HepG2 (cell line): ENCODE results near the gene MEIOB. TPM values are rescaled to one million over a fixed set of nuclear protein-coding genes. Genes with fewer than 3 reads are reported as not detected.

Experiments
- HNRNPLL ChIP-seq: fragments of 200-400 bp; formaldehyde crosslinking; IDR thresholded peaks from 2 replicates; pipeline ENCODE4 v1.6.1; 2017; ENCODE audit warnings: mild to moderate bottlenecking, low read depth, low read length; ENCODE audit not compliant: poor library complexity, severe bottlenecking
- JARID2 ChIP-seq: sonication (generic); formaldehyde crosslinking; IDR thresholded peaks from 2 replicates; pipeline ENCODE4 v1.8.1; 2023; ENCODE audit warnings: missing genetic modification reagents, inconsistent platforms; ENCODE audit not compliant: insufficient replicate concordance
- MTF1 ChIP-seq: sonication (generic); formaldehyde crosslinking; IDR thresholded peaks from 2 replicates; pipeline ENCODE4 v1.5.0; 2020; ENCODE audit warnings: missing genetic modification reagents
- MYC ChIP-seq: sonication (generic); formaldehyde crosslinking; IDR thresholded peaks from 2 replicates; pipeline ENCODE4 v1.9.0; 2021; ENCODE audit warnings: missing genetic modification reagents, borderline replicate concordance
- SPEN ChIP-seq: sonication (generic); formaldehyde crosslinking; IDR thresholded peaks from 2 replicates; pipeline ENCODE4 v1.5.1; 2020; ENCODE audit warnings: low read depth, mild to moderate bottlenecking, missing genetic modification reagents
- TAF15 ChIP-seq: fragments of 200-400 bp; formaldehyde crosslinking; IDR thresholded peaks from one replicate; pipeline ENCODE4 v1.6.1; 2018; ENCODE audit warnings: mild to moderate bottlenecking, low read depth, low read length; ENCODE audit not compliant: poor library complexity, severe bottlenecking
- YY1 ChIP-seq: IDR thresholded peaks from 2 replicates; pipeline ENCODE4 v1.6.1; 2011; ENCODE audit warnings: low read length, low read depth, moderate library complexity, mild to moderate bottlenecking; ENCODE audit not compliant: insufficient read depth, insufficient replicate concordance
- ZC3H4 ChIP-seq: sonication (generic); formaldehyde crosslinking; IDR thresholded peaks from 2 replicates; pipeline ENCODE4 v1.4.0; 2020; ENCODE audit warnings: missing genetic modification reagents, borderline replicate concordance
- ZFP36L1 ChIP-seq: sonication (generic); formaldehyde crosslinking; IDR thresholded peaks from 2 replicates; pipeline ENCODE4 v1.8.0; 2022; ENCODE audit warnings: mild to moderate bottlenecking, missing genetic modification reagents, moderate library complexity
- ZFP82 ChIP-seq: sonication (generic); formaldehyde crosslinking; IDR thresholded peaks from 2 replicates; pipeline ENCODE4 v1.5.1; 2020; ENCODE audit warnings: mild to moderate bottlenecking, missing genetic modification reagents, borderline replicate concordance
- ZFY ChIP-seq: sonication (generic); formaldehyde crosslinking; IDR thresholded peaks from 2 replicates; pipeline ENCODE4 v1.4.0; 2020; ENCODE audit warnings: missing genetic modification reagents
- ZNF17 ChIP-seq: sonication (generic); formaldehyde crosslinking; IDR thresholded peaks from 2 replicates; pipeline ENCODE4 v1.5.0; 2020; ENCODE audit warnings: mild to moderate bottlenecking, missing genetic modification reagents
- ZNF274 ChIP-seq: sonication (generic); formaldehyde crosslinking; IDR thresholded peaks from 2 replicates; pipeline ENCODE4 v1.5.1; 2020; ENCODE audit warnings: mild to moderate bottlenecking, missing genetic modification reagents
- ZNF558 ChIP-seq: sonication (generic); formaldehyde crosslinking; IDR thresholded peaks from 2 replicates; pipeline ENCODE4 v1.9.0; 2022; ENCODE audit warnings: mild to moderate bottlenecking, missing genetic modification reagents, borderline replicate concordance
- ZNF598 ChIP-seq: sonication (generic); formaldehyde crosslinking; IDR thresholded peaks from 2 replicates; pipeline ENCODE4 v1.5.1; 2020; ENCODE audit warnings: mild to moderate bottlenecking, missing genetic modification reagents, borderline replicate concordance
- ZNF607 ChIP-seq: sonication (generic); formaldehyde crosslinking; IDR thresholded peaks from 2 replicates; pipeline ENCODE4 v1.5.1; 2020; ENCODE audit warnings: missing genetic modification reagents, mild to moderate bottlenecking, borderline replicate concordance
- polyA plus RNA-seq, 8 experiments: library from polyadenylated mRNA; depleted of rRNA in 3 of 8; stranded (reverse) in 7 of 8; unstranded in 1 of 8; fragments of >200 nt; fragmentation: Illumina TruSeq in 4 of 8; extraction: Trizol in 4 of 8; gene quantifications; 2 replicates each; pipeline versions ENCODE4 v1.2.1 to v1.2.3, GENCODE V29; 2011 to 2016; ENCODE audit warnings: low read depth in 4 of 8, missing spikeins in 1 of 8, mixed read lengths in 1 of 8; ENCODE audit not compliant: insufficient read depth in 1 of 8
- total RNA-seq, 5 experiments: library from RNA; depleted of rRNA; stranded (reverse); fragments of >200 nt; fragmentation: Illumina TruSeq; extraction: Trizol; gene quantifications; 2 replicates each; pipeline ENCODE4 v1.2.3, GENCODE V29; 2016; ENCODE audit warnings: low read depth in 1 of 5
- TF ChIP-seq, protein P1 (sequence below): sonication (generic); formaldehyde crosslinking; IDR thresholded peaks from 2 replicates; pipeline ENCODE4 v1.5.0; 2020; ENCODE audit warnings: mild to moderate bottlenecking, missing genetic modification reagents
- TF ChIP-seq, protein P2 (sequence below): sonication (generic); formaldehyde crosslinking; IDR thresholded peaks from 2 replicates; pipeline ENCODE4; 2020; ENCODE audit warnings: missing genetic modification reagents, mild to moderate bottlenecking, borderline replicate concordance
- TF ChIP-seq, protein P3 (sequence below): sonication (generic); formaldehyde crosslinking; IDR thresholded peaks from 2 replicates; pipeline ENCODE4 v1.5.1; 2020; ENCODE audit warnings: mild to moderate bottlenecking, missing genetic modification reagents, moderate library complexity

Gene MEIOB
- total and polyA plus RNA-seq, 2 of the 13 experiments (the other 11 are each of a cell fraction or from before 2014, with no cell fraction given) = 0.17 TPM; not detected in 1

DNA sequence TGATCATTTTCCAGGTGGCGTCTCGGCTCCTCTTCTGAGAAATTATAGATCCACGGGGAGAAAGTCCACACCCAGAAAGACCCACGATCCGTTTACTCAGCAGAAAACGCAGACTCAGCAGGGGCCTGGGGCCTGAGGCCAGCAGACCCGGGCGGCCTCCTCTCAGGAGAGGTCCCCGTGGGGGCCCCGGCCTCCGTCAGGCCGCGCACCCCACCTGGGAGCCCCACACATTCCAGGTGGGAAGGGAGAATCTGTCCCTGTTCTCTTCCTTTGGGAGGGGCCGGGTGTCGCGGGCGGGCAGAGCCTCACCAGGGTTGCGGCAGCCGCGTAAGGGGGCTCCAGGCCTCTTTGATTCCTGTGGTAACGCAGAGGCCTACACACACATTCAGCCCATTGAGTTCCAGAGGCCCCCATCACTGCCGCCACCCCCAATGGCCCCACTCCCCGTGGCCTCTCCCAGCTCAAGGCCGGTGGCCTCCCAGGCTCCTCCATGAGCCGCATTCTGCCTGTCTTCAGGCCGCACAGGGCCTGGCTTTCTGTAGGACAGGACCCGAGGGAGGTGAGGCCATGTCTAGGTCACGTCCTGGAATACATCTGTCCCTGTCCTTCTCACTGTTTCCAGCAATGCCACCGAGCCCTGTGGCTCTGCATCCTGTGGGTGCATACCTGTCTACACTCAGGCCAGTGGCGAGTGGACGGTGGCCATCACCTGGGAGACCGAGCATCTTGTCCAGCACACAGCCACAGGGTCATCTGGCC lies 76.9 kb downstream of the MEIOB start (continued):
- TF ChIP-seq ZNF558 (CRISPR knock-in tag) (no peak), MTF1 (no peak), JARID2 (no peak), SPEN (peak; percentile 36; the same call in 1 of the 2 replicates), ZNF598 (0 out of 2 replicates have a peak, but pooled peaks have one; percentile 0), MYC (CRISPR knock-in tag) (no peak), ZNF17 (CRISPR knock-in tag) (no peak), TAF15 (no peak), ZNF274 (CRISPR knock-in tag) (peak; percentile 12; the same call in 1 of the 2 replicates), ZFP36L1 (CRISPR knock-in tag) (no peak), ZNF607 (CRISPR knock-in tag) (no peak), ZC3H4 (CRISPR knock-in tag) (no peak), ZFP82 (no peak), ZFY (CRISPR knock-in tag) (peak; percentile 13; the same call in 1 of the 2 replicates), HNRNPLL (peak; percentile 23), YY1 (no peak)
- TF ChIP-seq, protein P1, sequence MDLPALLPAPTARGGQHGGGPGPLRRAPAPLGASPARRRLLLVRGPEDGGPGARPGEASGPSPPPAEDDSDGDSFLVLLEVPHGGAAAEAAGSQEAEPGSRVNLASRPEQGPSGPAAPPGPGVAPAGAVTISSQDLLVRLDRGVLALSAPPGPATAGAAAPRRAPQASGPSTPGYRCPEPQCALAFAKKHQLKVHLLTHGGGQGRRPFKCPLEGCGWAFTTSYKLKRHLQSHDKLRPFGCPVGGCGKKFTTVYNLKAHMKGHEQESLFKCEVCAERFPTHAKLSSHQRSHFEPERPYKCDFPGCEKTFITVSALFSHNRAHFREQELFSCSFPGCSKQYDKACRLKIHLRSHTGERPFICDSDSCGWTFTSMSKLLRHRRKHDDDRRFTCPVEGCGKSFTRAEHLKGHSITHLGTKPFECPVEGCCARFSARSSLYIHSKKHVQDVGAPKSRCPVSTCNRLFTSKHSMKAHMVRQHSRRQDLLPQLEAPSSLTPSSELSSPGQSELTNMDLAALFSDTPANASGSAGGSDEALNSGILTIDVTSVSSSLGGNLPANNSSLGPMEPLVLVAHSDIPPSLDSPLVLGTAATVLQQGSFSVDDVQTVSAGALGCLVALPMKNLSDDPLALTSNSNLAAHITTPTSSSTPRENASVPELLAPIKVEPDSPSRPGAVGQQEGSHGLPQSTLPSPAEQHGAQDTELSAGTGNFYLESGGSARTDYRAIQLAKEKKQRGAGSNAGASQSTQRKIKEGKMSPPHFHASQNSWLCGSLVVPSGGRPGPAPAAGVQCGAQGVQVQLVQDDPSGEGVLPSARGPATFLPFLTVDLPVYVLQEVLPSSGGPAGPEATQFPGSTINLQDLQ (CRISPR knock-in tag) = no peak
- TF ChIP-seq, protein P2, sequence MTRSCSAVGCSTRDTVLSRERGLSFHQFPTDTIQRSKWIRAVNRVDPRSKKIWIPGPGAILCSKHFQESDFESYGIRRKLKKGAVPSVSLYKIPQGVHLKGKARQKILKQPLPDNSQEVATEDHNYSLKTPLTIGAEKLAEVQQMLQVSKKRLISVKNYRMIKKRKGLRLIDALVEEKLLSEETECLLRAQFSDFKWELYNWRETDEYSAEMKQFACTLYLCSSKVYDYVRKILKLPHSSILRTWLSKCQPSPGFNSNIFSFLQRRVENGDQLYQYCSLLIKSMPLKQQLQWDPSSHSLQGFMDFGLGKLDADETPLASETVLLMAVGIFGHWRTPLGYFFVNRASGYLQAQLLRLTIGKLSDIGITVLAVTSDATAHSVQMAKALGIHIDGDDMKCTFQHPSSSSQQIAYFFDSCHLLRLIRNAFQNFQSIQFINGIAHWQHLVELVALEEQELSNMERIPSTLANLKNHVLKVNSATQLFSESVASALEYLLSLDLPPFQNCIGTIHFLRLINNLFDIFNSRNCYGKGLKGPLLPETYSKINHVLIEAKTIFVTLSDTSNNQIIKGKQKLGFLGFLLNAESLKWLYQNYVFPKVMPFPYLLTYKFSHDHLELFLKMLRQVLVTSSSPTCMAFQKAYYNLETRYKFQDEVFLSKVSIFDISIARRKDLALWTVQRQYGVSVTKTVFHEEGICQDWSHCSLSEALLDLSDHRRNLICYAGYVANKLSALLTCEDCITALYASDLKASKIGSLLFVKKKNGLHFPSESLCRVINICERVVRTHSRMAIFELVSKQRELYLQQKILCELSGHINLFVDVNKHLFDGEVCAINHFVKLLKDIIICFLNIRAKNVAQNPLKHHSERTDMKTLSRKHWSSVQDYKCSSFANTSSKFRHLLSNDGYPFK (CRISPR knock-in tag) = no peak
- TF ChIP-seq, protein P3, sequence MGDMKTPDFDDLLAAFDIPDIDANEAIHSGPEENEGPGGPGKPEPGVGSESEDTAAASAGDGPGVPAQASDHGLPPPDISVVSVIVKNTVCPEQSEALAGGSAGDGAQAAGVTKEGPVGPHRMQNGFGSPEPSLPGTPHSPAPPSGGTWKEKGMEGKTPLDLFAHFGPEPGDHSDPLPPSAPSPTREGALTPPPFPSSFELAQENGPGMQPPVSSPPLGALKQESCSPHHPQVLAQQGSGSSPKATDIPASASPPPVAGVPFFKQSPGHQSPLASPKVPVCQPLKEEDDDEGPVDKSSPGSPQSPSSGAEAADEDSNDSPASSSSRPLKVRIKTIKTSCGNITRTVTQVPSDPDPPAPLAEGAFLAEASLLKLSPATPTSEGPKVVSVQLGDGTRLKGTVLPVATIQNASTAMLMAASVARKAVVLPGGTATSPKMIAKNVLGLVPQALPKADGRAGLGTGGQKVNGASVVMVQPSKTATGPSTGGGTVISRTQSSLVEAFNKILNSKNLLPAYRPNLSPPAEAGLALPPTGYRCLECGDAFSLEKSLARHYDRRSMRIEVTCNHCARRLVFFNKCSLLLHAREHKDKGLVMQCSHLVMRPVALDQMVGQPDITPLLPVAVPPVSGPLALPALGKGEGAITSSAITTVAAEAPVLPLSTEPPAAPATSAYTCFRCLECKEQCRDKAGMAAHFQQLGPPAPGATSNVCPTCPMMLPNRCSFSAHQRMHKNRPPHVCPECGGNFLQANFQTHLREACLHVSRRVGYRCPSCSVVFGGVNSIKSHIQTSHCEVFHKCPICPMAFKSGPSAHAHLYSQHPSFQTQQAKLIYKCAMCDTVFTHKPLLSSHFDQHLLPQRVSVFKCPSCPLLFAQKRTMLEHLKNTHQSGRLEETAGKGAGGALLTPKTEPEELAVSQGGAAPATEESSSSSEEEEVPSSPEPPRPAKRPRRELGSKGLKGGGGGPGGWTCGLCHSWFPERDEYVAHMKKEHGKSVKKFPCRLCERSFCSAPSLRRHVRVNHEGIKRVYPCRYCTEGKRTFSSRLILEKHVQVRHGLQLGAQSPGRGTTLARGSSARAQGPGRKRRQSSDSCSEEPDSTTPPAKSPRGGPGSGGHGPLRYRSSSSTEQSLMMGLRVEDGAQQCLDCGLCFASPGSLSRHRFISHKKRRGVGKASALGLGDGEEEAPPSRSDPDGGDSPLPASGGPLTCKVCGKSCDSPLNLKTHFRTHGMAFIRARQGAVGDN = peak; percentile 9
